IMR-90 (cell line): ENCODE data around the gene EPO.

ENCODE experiments used
- CEBPB ChIP-seq: IDR thresholded peaks from 2 replicates; pipeline ENCODE4 v1.6.1; 2012; ENCODE audit warnings: low read depth, low read length, improper control_type of control experiment
- CTCF ChIP-seq: conservative IDR thresholded peaks from 2 replicates; pipeline ENCODE4 v1.5.1; 2012; ENCODE audit warnings: mild to moderate bottlenecking, low read depth, low read length, improper control_type of control experiment
- ELK1 ChIP-seq: fragments of 150-350 bp; IDR thresholded peaks from 2 replicates; pipeline ENCODE4 v1.6.1; 2016; ENCODE audit warnings: low read depth, mild to moderate bottlenecking, low read length, moderate library complexity, borderline replicate concordance
- MAFK ChIP-seq: IDR thresholded peaks from 2 replicates; pipeline ENCODE4 v1.6.1; 2012; ENCODE audit warnings: low read depth, low read length, improper control_type of control experiment
- MXI1 ChIP-seq: IDR thresholded peaks from 2 replicates; pipeline ENCODE4 v1.6.1; 2012; ENCODE audit warnings: low read depth, mild to moderate bottlenecking, low read length, moderate library complexity, borderline replicate concordance
- POLR2A ChIP-seq: IDR thresholded peaks from 2 replicates; pipeline ENCODE4 v1.6.1; 2012; ENCODE audit warnings: mild to moderate bottlenecking, low read depth, low read length
- RAD21 ChIP-seq: IDR thresholded peaks from 2 replicates; pipeline ENCODE4 v1.6.1; 2012; ENCODE audit warnings: low read length, improper control_type of control experiment
- SMC3 ChIP-seq: fragments of 150-350 bp; IDR thresholded peaks from 2 replicates; pipeline ENCODE4 v1.6.1; 2016; ENCODE audit warnings: low read depth, mild to moderate bottlenecking, antibody characterized with exemption, low read length, moderate library complexity

DNA sequence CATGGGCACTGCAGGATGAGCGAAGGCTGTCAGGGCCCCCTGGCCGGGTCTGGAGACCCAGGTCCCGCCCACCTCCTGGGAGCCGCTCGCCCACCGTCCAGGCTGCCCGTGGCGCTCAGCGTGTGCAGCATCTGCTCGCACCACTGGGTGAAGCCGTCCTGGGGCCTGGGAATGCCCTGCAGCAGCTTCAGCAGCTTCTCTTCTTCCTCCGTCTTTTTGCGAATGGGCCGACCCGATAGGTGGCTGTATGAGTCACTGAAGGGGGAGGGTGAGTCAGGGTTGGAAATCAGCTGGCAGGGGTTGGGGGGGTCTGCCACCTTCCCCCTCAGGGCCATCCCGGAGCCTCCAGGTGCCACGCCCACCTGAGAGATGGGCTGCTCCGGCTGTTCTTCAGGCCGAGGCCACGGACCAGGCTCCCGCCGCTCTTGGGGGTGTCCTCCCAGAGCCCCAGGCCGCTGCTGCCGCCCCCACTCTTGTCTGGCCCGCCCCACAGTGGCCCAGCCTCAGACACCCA is 38.0 kb upstream of the EPO start:
- no peak for TF ChIP-seq CTCF
- no peak for TF ChIP-seq SMC3
- TF ChIP-seq ELK1: no peak
- TF ChIP-seq CEBPB: no peak
- TF ChIP-seq MAFK: no peak
- no peak for TF ChIP-seq RAD21
- no peak for TF ChIP-seq MXI1
- TF ChIP-seq POLR2A: no peak
